ENCODE results near the gene SDC1.

The SDC1 gene

GRCh38 chr2:20168048-20168726 is 56.7 kb downstream of the SDC1 start:
- no peaks in the 10 kb centered on the region for H3K36me3 Mint-ChIP-seq (ENCODE audit: insufficient read depth)
- DNase-seq (no peak), ATAC-seq (replicated peaks) (no peak)
- H3K27me3 Mint-ChIP-seq = peaks cover 0 to 6% of the 10 kb centered on the region in 2 donors
- no peaks in the 10 kb centered on the region for H3K4me1 Mint-ChIP-seq (ENCODE audit: low read depth in 2 of 2)
- H3K4me3 Mint-ChIP-seq = no peak overlapping the region
- no peaks in the 10 kb centered on the region for H3K9me3 Mint-ChIP-seq
- no peak overlapping the region for H3K27ac Mint-ChIP-seq

GRCh38 chr2:20167356-20167755 is 57.6 kb downstream of the SDC1 start:
- no peak overlapping the region for H3K4me3 Mint-ChIP-seq
- H3K4me1 Mint-ChIP-seq (ENCODE audit: low read depth in 2 of 2) = no peaks in the 10 kb centered on the region
- ATAC-seq (replicated peaks) (no peak), DNase-seq (no peak)
- H3K9me3 Mint-ChIP-seq = no peaks in the 10 kb centered on the region
- no peak overlapping the region for H3K27ac Mint-ChIP-seq
- H3K27me3 Mint-ChIP-seq = peaks cover 2 to 4% of the 10 kb centered on the region in 2 donors
- no peaks in the 10 kb centered on the region for H3K36me3 Mint-ChIP-seq (ENCODE audit: insufficient read depth)

- Mint-ChIP-seq H3K9me3 (no peaks in the 10 kb centered on the region), H3K4me1 (ENCODE audit: low read depth in 2 of 2) (no peaks in the 10 kb centered on the region), H3K27me3 (peaks cover 7 to 9% of the 10 kb centered on the region in 2 donors), H3K27ac (no peak overlapping the region), H3K4me3 (no peak overlapping the region), H3K36me3 (ENCODE audit: insufficient read depth) (no peaks in the 10 kb centered on the region)
- no peak for ATAC-seq (replicated peaks)
- no peak for DNase-seq
These were observed 59.0 kb downstream of the SDC1 start for GRCh38 chr2:20165677-20166509.

GRCh38 chr2:20164734-20165478 is 60.0 kb downstream of the SDC1 start:
- Mint-ChIP-seq H3K27me3 (peaks cover 11% of the 10 kb centered on the region in 2 donors), H3K4me3 (no peak overlapping the region), H3K4me1 (ENCODE audit: low read depth in 2 of 2) (no peaks in the 10 kb centered on the region), H3K9me3 (no peaks in the 10 kb centered on the region), H3K27ac (no peak overlapping the region), H3K36me3 (ENCODE audit: insufficient read depth) (no peaks in the 10 kb centered on the region)
- no peak for ATAC-seq (replicated peaks)
- no peak for DNase-seq

- DNase-seq = no peak
- ATAC-seq (replicated peaks) = no peak
- Mint-ChIP-seq H3K27ac (no peak overlapping the region), H3K27me3 (peaks cover 18% of the 10 kb centered on the region in 2 donors), H3K36me3 (ENCODE audit: insufficient read depth) (no peaks in the 10 kb centered on the region), H3K4me1 (ENCODE audit: low read depth in 2 of 2) (no peaks in the 10 kb centered on the region), H3K4me3 (no peak overlapping the region), H3K9me3 (no peaks in the 10 kb centered on the region)
These were observed 60.7 kb downstream of the SDC1 start for GRCh38 chr2:20164061-20164733.

GRCh38 chr2:20159411-20160070 is 65.4 kb downstream of the SDC1 start:
- ATAC-seq (replicated peaks) (no peak), DNase-seq (no peak)
- no peak overlapping the region for H3K27ac Mint-ChIP-seq
- H3K9me3 Mint-ChIP-seq = no peaks in the 10 kb centered on the region
- H3K4me1 Mint-ChIP-seq (ENCODE audit: low read depth in 2 of 2) = no peaks in the 10 kb centered on the region
- peaks cover 4% of the 10 kb centered on the region for H3K36me3 Mint-ChIP-seq (ENCODE audit: insufficient read depth)
- peaks cover 26 to 28% of the 10 kb centered on the region in 2 donors for H3K27me3 Mint-ChIP-seq
- no peak overlapping the region for H3K4me3 Mint-ChIP-seq

GRCh38 chr2:20157193-20157891 is 67.6 kb downstream of the SDC1 start:
- no peaks in the 10 kb centered on the region for H3K9me3 Mint-ChIP-seq
- H3K27me3 Mint-ChIP-seq = peaks cover 39 to 44% of the 10 kb centered on the region in 2 donors
- H3K36me3 Mint-ChIP-seq (ENCODE audit: insufficient read depth) = peaks cover 4% of the 10 kb centered on the region
- H3K27ac Mint-ChIP-seq = no peak overlapping the region
- ATAC-seq (replicated peaks) (no peak), DNase-seq (no peak)
- H3K4me3 Mint-ChIP-seq = no peak overlapping the region
- no peaks in the 10 kb centered on the region for H3K4me1 Mint-ChIP-seq (ENCODE audit: low read depth in 2 of 2)

GRCh38 chr2:20156836-20157192 is 68.1 kb downstream of the SDC1 start:
- Mint-ChIP-seq H3K9me3 (no peaks in the 10 kb centered on the region), H3K4me3 (no peak overlapping the region), H3K36me3 (ENCODE audit: insufficient read depth) (peaks cover 4% of the 10 kb centered on the region), H3K27ac (no peak overlapping the region), H3K4me1 (ENCODE audit: low read depth in 2 of 2) (no peaks in the 10 kb centered on the region), H3K27me3 (peaks cover 34 to 38% of the 10 kb centered on the region in 2 donors)
- DNase-seq = no peak
- no peak for ATAC-seq (replicated peaks)

GRCh38 chr2:20156076-20156759 is 68.7 kb downstream of the SDC1 start:
- DNase-seq (no peak), ATAC-seq (replicated peaks) (no peak)
- H3K9me3 Mint-ChIP-seq = no peaks in the 10 kb centered on the region
- H3K4me3 Mint-ChIP-seq = no peak overlapping the region
- no peaks in the 10 kb centered on the region for H3K4me1 Mint-ChIP-seq (ENCODE audit: low read depth in 2 of 2)
- H3K36me3 Mint-ChIP-seq (ENCODE audit: insufficient read depth) = peaks cover 4% of the 10 kb centered on the region
- H3K27ac Mint-ChIP-seq = no peak overlapping the region
- peaks cover 34 to 38% of the 10 kb centered on the region in 2 donors for H3K27me3 Mint-ChIP-seq

- ATAC-seq (replicated peaks) (no peak), DNase-seq (no peak)
- Mint-ChIP-seq H3K4me3 (no peak overlapping the region), H3K4me1 (ENCODE audit: low read depth in 2 of 2) (no peaks in the 10 kb centered on the region), H3K27ac (no peak overlapping the region), H3K27me3 (peaks cover 46% of the 10 kb centered on the region in 2 donors), H3K9me3 (no peaks in the 10 kb centered on the region), H3K36me3 (ENCODE audit: insufficient read depth) (peaks cover 4% of the 10 kb centered on the region)
These were observed 71.6 kb downstream of the SDC1 start for GRCh38 chr2:20153131-20153851.

GRCh38 chr2:20150806-20151571 is 73.9 kb downstream of the SDC1 start:
- DNase-seq (no peak), ATAC-seq (replicated peaks) (no peak)
- Mint-ChIP-seq H3K9me3 (no peaks in the 10 kb centered on the region), H3K4me1 (ENCODE audit: low read depth in 2 of 2) (no peaks in the 10 kb centered on the region), H3K36me3 (ENCODE audit: insufficient read depth) (no peaks in the 10 kb centered on the region), H3K27me3 (peaks cover 55 to 66% of the 10 kb centered on the region in 2 donors), H3K27ac (no peak overlapping the region), H3K4me3 (no peak overlapping the region)
